ENCODE measurements around the gene KRTAP4-3.
"Not testable (repeated sequence)": the region's sequence is repeated elsewhere in the genome, so short reads cannot be mapped to it uniquely, and the experiment has no call there.

Gene KRTAP4-3

GRCh38 chr17:41117846-41118386, 50.1 kb downstream of the KRTAP4-3 start, which contains the start of gene KRTAP4-11:
TSS of gene KRTAP4-11 (minus strand) at chr17:41118373. CDS start at chr17:41118315, 58 bp downstream.
- DNase-seq (ENCODE audit: low read depth): not testable (repeated sequence)

All from GM04504 (cell line).